ENCODE measurements around the gene VAC14.
"Not testable (repeated sequence)": the region's sequence is repeated elsewhere in the genome, so short reads cannot be mapped to it uniquely, and the experiment has no call there.

VAC14 gene

GRCh38 chr16:70656712-70657263, 144.2 kb downstream of the VAC14 start:
- no peak for DNase-seq

- no peak for DNase-seq
Measured at GRCh38 chr16:70656065-70656711, 144.8 kb downstream of the VAC14 start.

GRCh38 chr16:70653809-70654771, 146.9 kb downstream of the VAC14 start:
- DNase-seq, result peak; percentile 45

DNA sequence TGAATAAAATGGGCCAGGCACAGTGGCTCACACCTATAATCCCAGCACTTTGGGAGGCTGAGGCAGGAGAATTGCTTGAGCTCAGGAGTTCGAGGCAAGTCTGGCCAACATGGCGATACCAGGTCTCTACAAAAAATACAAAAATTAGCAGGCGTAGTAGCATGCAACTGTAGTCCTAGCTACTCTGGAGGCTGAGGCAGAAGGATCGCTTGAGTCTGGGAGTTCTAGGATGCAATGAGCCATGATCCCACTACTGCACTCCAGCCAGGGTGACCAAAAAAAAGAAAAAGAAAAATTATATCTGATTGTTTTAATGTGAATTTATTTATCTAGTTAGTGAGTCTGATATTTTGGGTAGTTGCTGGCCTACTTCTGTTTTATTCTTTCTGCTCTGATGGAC, 147.6 kb downstream of the VAC14 start:
- DNase-seq, result no peak

DNA sequence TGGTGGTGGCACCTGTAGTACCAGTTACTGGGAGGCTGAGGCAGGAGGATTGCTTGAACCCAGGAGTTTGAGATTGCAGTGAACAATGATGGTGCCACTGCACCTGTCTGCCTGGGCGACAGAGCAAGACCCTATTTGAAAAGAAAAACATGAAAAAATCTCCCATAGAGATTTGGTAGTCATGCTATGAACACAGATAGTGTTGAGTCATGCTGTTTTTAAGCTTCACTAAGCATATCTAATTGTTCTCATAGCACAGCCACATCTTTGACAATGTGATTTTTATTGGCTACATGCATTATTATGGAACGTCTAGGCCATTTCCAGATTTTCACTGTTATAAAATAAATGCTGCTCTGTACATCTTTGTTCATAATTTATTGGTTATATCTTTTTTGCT, 148.6 kb downstream of the VAC14 start:
- DNase-seq, result no peak

DNA sequence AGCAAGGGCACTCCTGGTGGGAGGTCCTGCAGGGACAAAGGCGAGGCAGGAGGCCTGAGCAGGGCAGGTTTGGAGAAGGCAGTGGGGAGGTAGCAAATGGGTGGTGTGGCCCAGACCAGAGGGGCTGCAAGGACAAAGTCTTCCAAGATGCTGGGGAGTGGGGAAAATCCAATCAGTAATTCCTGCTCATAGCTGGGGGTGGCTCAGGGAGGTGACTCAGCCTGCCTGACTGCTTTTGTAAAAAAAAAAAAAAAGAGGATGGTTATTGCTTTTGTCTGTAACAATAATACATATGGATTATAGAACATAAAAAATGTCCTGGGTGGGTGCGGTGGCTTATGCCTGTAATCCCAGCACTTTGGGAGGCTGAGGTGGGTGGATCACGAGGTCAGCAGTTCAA, 149.4 kb downstream of the VAC14 start:
- DNase-seq, result no peak

DNA sequence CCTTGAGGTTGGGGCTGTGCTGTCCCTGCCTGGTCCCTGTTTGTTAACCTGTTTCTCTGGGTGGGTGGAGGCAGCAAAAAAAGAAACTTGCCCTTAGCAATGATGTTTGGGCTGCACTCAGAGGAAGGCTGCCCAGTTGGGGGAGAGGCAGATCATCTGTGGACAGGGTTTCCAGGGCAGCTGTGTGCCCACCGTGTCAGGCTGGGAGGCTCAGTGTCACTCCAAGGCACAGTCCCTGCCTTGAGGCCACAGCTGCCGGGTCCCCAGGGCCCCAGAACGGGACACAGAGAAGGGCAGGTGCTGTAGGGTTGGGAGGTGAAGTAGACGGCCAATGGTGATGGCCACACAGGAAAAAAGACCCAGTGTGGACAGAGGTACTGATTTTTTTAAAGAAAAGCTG, 150.7 kb downstream of the VAC14 start:
- DNase-seq, result no peak

DNA sequence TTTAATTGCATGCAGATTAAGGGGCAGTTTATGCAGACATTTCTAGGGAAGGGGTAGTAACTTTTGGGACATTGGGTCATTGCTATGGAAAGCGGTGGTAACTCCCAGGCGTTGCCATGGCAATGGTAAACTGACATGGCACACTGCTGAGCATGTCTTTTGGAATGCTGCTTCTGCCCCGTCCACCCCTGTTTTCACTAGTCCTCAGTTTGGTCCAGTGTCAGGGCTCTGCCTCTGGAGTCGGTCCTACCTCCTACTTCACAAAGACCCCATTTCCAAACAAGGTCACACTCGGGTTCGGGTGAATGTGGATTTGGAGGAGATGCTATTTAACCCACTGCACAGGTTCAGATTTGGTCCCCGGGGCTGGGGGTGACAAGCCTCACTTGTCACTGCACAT, 151.7 kb downstream of the VAC14 start:
- DNase-seq, result no peak

DNA sequence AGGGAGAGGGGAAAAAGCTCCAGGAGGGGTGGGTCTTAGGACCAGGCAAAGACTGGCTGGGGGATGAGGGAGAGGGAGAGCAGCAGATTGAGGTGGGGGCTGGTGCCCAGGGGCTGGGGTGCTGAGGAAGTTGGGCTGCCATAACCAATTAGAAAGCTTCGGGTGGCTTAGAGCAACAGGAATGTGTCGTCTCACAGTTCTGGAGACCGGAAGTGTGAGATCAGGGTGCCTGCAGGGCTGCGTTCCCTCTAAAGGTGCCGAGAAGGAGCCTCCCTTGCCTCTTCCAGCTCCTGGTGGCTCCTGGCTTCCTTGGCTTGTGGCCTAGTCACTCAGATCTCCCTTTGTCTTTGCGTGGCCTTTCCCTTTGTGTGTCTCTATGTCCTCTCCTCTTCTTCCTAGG, 152.4 kb downstream of the VAC14 start:
- DNase-seq, result no peak

GRCh38 chr16:70647441-70648359, 153.3 kb downstream of the VAC14 start:
- DNase-seq, result no peak

GRCh38 chr16:70646260-70647241, 154.4 kb downstream of the VAC14 start, which contains the start of gene IL34:
TSS of gene IL34 (plus strand) at chr16:70646559. CDS start at chr16:70646948, 389 bp downstream.
- peak; percentile 1 for DNase-seq

DNA sequence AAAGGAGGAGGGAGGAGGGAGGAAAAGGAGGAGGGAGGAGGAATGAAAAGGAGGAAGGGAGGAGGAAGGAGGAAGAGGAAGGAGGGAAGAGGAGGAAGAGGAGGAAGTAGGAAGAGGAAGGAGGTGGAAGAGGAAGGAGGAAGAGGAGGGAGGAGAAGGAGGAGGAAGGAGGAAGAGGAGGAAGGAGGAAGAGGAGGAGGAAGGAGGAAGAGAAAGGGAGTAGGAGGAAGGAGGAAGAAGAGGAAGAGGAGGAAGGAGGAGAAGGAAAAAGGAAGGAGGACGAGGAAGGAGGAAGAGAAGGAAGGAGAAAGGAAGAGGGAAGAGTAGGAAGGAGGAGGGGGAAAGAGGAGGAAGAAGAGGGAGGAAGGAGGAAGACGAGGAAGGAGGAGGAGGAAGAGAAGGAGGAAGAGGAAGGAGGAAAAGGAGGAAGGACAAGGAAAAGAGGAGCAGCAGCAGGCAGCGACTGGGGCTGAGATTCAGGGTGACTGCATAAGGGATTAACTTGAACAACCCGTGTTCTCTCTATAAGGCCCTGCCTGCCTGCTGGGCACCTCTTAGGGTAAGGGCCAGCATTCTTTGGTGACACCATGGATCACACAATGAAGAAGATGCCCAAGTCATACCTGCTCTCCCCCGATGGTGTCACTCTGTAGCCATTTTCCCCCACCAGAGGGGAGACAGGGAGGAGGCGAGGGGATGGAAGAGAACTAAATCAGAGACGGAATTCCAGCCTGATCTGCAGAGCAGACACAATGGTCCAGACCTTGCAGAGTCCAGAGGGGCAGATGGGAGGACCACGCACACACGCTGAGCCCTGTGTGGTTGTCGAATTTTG, 156.0 kb downstream of the VAC14 start:
- no peak for DNase-seq

GRCh38 chr16:70643264-70643663, 157.7 kb downstream of the VAC14 start:
- DNase-seq, result not testable (repeated sequence)

DNA sequence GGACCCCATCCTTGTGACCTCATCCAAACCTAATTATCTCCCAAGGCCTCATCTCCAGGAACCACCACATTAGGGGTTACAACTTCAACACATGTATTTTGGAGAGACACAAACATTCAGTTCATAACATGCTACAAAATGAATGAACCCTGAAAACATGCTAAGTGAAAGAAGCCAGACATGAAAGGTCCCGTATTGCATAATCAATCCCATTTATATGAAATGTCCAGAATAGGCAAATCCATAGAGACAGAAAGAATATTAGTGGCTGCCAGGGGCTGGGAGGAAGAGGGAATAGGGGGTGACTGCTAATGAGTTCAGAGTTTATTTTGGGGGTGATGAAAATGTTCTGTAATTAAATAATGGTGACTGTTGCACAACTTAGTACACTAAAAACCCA, 158.3 kb downstream of the VAC14 start:
- no peak for DNase-seq

DNA sequence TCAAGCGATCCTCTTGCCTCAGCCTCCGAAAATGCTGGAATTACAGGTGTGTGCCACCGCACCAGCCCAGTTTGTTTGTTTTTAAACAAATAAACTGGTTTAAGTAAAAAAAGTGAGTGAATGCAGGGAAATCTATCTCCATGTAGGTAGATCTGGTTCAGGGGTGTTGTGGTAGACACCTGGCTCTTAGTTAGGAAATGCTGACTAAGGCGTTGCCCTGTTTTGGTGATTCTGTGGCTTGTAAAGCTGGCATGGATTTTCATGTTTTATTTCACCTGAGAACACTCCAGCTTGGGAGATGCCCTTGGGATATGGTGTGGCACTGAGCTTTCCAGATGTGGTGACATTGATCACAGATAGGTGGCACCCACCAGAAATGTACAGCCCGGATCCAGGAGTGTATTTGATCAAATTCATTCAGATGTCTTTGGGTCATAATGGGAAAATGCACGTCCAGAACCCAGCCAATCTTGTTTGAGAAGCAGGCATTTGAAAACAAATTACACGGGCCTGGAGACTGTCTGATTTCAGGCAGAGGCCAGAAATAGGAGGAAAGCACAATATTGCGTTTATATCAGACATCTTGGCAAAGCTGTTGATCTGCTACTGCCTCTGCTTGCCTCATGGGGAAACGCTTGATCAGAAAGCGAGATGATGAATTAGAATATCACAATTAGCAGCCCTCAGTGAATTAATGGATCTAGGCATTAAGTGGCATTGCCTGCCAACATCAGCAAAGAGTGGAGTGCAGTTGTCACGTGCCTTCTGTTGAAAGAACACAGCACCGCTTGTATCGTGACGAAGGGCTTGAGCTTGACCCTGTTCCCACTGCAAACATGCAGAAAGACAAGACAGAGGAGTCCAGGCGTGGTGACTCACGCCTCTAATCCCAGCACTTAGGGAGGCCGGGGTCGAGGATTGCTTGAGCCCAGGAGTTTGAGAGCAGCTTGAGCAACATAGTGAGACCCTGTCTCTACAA, 161.9 kb downstream of the VAC14 start:
- DNase-seq, result no peak

Measured in NCI-H526 treated with DMSO at 0.1 percent for 48 hours (cell line).